Progenitor cell of endocrine pancreas (in vitro differentiated cells): ENCODE measurements around the gene TTC19. TPM values are rescaled to one million over a fixed set of nuclear protein-coding genes. Genes with fewer than 3 reads are reported as not detected.

ENCODE experiments used
- DNase-seq: peaks from one replicate; pipeline ENCODE4 v3.0.0; 2021; ENCODE audit warnings: low spot score; ENCODE audit not compliant: unreplicated experiment
- H3K27ac Mint-ChIP-seq: 2 replicates; pipeline ENCODE4 v1.8.0; 2021; ENCODE audit warnings: mild to moderate bottlenecking, moderate library complexity, mixed read lengths
- H3K27me3 Mint-ChIP-seq: 2 replicates; pipeline ENCODE4 v1.8.0; 2021; ENCODE audit warnings: mixed read lengths
- H3K36me3 Mint-ChIP-seq: 2 replicates; pipeline ENCODE4 v1.8.0; 2022; ENCODE audit warnings: mixed read lengths; ENCODE audit not compliant: insufficient read depth
- H3K4me1 Mint-ChIP-seq: 2 replicates; pipeline ENCODE4 v1.8.0; 2021; ENCODE audit warnings: low read depth, mixed read lengths
- H3K4me3 Mint-ChIP-seq: 2 replicates; pipeline ENCODE4 v1.8.0; 2021; ENCODE audit warnings: low read depth, mild to moderate bottlenecking, moderate library complexity, mixed read lengths
- H3K9me3 Mint-ChIP-seq: 2 replicates; pipeline ENCODE4 v1.8.0; 2021; ENCODE audit warnings: low read depth, mixed read lengths
- CTCF ChIP-seq: fragments of 200-600 bp; sonication (generic); IDR thresholded peaks from one replicate; pipeline ENCODE4 v1.5.0; 2021; ENCODE audit warnings: antibody characterized with exemption, mild to moderate bottlenecking; ENCODE audit not compliant: unreplicated experiment
- total RNA-seq: library from RNA; stranded (reverse); gene quantifications from 2 replicates; pipeline ENCODE4 v1.2.1, GENCODE V29; 2021

Gene TTC19
- total RNA-seq, 1 donor from 2014 or later, result 42.5 TPM

- Mint-ChIP-seq H3K36me3 (no peaks in the 10 kb centered on the region), H3K9me3 (no peaks in the 10 kb centered on the region), H3K27me3 (peaks cover 18% of the 10 kb centered on the region), H3K27ac (no peak overlapping the region), H3K4me1 (peaks cover 8% of the 10 kb centered on the region), H3K4me3 (no peak overlapping the region)
- no peak for TF ChIP-seq CTCF
- no peak for DNase-seq
Observed at GRCh38 chr17:15954222-15954621, 45.4 kb upstream of the TTC19 start.

GRCh38 chr17:15955793-15956541, 43.7 kb upstream of the TTC19 start:
- Mint-ChIP-seq H3K36me3 (no peaks in the 10 kb centered on the region), H3K27me3 (peaks cover 6% of the 10 kb centered on the region), H3K9me3 (no peaks in the 10 kb centered on the region), H3K4me3 (no peak overlapping the region), H3K4me1 (peaks cover 8% of the 10 kb centered on the region), H3K27ac (no peak overlapping the region)
- DNase-seq, result no peak
- TF ChIP-seq CTCF, result no peak

- no peak for DNase-seq
- H3K27ac Mint-ChIP-seq, result no peak overlapping the region
- peaks cover 6% of the 10 kb centered on the region for H3K27me3 Mint-ChIP-seq
- H3K4me1 Mint-ChIP-seq, result peaks cover 8% of the 10 kb centered on the region
- H3K4me3 Mint-ChIP-seq, result no peak overlapping the region
- H3K36me3 Mint-ChIP-seq, result no peaks in the 10 kb centered on the region
- no peaks in the 10 kb centered on the region for H3K9me3 Mint-ChIP-seq
- no peak for TF ChIP-seq CTCF
Observed at GRCh38 chr17:15957206-15957605, 42.4 kb upstream of the TTC19 start.

- Mint-ChIP-seq H3K27me3 (peaks cover 4% of the 10 kb centered on the region), H3K36me3 (no peaks in the 10 kb centered on the region), H3K4me1 (peaks cover 6% of the 10 kb centered on the region), H3K4me3 (no peak overlapping the region), H3K27ac (no peak overlapping the region), H3K9me3 (no peaks in the 10 kb centered on the region)
- TF ChIP-seq CTCF, result no peak
- DNase-seq, result no peak
Observed at GRCh38 chr17:15957608-15958307, 41.9 kb upstream of the TTC19 start.

- H3K36me3 Mint-ChIP-seq, result no peaks in the 10 kb centered on the region
- no peaks in the 10 kb centered on the region for H3K9me3 Mint-ChIP-seq
- TF ChIP-seq CTCF, result no peak
- DNase-seq, result no peak
- H3K27ac Mint-ChIP-seq, result no peak overlapping the region
- H3K4me1 Mint-ChIP-seq, result peaks cover 5% of the 10 kb centered on the region
- peaks cover 2% of the 10 kb centered on the region for H3K27me3 Mint-ChIP-seq
- H3K4me3 Mint-ChIP-seq, result no peak overlapping the region
Observed at GRCh38 chr17:15958484-15958854, 41.2 kb upstream of the TTC19 start.
